HG03060 (cell line): ENCODE measurements around the gene TAF4.

ENCODE experiments used
- ATAC-seq: cut with Tn5 transposase; IDR thresholded peaks from one replicate; pipeline ENCODE4 v1.9.1; 2021; ENCODE audit warnings: low read depth, moderate number of reproducible peaks; ENCODE audit not compliant: unreplicated experiment

The TAF4 gene

DNA sequence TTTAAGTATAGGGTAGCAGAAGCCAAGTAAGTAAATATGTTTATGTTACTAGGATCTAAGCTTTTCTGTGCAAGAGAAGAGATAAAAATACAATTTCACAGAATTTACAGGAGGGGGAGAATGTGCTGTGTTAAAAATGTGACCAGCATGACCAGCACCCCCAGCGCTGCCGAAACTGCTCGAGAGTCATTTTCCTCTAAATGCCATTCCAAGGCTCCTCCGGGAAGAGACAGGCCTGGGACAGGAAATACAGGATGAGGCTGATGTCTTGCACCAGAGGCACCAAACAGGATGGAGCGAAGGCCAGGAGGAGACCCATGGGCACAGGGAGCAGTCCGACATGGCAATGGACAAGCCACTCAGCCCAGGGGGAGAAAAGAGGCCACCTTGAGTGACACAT, 21.1 kb downstream of the TAF4 start:
- no peak for ATAC-seq

DNA sequence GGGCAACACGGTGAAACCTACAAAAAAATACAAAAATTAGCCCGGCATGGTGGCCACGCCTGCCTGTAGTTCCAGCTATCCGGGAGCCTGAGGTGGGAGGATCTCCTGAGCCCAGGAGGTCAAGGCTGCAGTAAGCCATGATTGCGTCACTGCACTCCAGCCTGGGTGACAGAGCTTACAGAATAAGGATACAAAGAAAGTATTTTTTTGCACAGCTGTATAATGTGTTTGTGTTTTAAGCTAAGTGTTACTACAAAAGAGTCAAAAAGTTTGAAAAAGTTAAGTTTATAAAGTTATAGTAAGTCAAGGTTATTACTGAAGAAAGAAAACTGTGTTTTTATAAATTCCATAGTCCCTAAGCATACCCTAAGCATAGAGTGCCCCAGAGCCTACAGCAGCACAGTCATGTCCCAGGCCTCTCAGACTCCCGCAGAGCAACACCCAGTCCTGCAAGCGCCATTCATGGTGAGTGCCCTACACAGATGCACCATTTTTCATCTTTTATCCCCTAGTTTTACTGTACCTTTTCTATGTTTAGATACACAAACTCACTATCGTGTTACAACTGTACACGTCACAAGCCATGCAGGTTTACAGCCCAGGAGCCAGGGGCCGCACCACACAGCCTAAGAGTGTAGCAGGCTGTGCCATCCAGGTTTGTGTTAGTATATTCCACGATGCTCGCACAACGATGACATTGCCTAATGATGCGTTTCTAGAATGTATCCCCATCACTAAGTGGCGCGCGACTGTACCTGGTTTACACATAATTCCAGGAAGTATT, 22.4 kb downstream of the TAF4 start:
- no peak for ATAC-seq

DNA sequence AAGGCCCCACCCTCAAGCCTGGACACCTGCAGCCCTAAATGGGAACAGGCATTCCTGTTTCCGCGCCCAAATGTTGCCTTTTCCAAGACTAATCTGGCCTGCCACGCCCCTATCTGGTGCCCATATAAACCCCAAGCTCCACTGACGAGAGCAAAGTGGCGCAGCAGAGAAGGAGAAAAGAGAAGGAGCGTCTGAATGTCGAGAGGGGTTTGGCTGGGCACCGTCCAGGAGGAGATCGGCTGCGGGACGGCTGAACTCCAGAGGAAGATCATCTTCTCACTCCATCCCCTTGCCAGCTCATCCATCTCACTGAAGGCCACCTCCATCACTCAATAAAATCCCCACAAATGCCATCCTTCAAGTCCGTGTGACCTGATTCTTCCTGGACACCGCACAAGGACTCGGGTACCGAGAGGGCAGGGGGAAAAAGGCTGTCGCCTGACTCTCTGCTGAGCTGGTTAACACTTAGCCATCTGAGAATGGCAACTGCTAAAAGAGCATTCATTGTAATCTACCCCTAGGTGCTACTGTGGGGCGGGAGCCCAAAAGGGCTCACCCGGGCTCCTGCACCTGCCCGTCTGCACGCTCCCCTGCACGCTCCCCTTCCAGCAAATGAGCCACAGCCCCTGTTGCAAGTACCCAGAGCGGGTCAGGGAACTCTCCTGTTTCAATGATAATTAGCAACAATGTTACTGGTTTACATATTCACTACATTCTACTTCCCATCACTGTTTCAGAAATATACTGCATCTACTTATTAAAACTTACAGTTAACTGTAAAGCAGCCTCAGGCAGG, 23.5 kb downstream of the TAF4 start:
- no peak for ATAC-seq

- no peak for ATAC-seq
Measured at GRCh38 chr20:62040933-62041332, 24.7 kb downstream of the TAF4 start.

GRCh38 chr20:62040381-62040922, 25.2 kb downstream of the TAF4 start:
- no peak for ATAC-seq

- no peak for ATAC-seq
Measured at GRCh38 chr20:62039738-62040137, 25.9 kb downstream of the TAF4 start.

GRCh38 chr20:62032609-62033368, 32.9 kb downstream of the TAF4 start:
- ATAC-seq: no peak

DNA sequence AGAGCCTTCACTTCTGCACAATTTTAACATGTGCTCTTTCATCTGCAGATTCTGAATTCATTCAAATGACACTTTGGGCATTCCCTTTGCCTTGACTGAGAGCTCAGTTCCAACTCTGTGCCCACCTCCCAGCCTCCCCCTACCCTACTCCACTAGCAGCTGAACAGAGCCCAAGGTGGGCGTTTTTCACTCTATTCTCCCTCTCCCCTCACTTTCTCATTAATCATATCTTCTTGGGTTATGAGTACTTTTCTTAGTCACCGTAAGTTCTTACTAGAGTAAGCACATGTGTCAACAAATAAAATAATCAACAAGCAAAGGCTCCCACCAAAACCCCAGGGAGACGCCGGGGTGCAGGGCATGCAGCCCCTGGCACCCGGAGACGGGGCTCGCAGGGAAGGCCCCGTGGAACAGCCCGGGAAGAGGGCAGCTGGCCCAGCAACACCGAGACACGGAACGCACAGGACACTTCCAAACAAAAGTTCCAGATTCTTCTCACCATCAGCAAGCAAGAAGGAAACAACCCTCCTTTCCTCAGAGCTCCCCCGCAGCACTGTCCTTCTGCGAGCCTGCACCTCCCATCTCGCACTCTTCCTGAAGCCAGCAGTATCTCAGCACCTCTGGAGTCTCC, 34.1 kb downstream of the TAF4 start:
- no peak for ATAC-seq

GRCh38 chr20:62030834-62031434, 34.7 kb downstream of the TAF4 start:
- no peak for ATAC-seq

GRCh38 chr20:62030357-62030756, 35.3 kb downstream of the TAF4 start:
- ATAC-seq: no peak

- no peak for ATAC-seq
Measured at GRCh38 chr20:62029949-62030348, 35.7 kb downstream of the TAF4 start.

DNA sequence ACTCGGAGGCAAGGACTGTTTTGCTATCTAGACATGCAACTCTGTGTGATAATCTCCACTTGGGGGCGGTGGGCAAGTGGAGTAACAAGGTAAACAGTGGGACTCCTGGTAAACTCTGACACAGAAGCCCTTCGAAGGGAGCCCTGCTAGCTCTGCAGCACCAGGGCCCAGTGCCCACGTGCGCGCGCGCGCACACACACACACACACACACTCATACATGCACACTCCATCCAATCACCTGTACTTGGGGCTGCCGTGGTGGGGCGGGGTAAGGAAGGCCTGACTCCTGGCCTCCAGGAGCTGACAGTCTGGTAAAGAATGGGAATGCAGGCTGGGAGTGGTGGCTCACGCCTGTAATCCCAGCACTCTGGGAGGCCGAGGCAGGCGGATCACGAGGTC, 36.4 kb downstream of the TAF4 start:
- ATAC-seq: no peak

DNA sequence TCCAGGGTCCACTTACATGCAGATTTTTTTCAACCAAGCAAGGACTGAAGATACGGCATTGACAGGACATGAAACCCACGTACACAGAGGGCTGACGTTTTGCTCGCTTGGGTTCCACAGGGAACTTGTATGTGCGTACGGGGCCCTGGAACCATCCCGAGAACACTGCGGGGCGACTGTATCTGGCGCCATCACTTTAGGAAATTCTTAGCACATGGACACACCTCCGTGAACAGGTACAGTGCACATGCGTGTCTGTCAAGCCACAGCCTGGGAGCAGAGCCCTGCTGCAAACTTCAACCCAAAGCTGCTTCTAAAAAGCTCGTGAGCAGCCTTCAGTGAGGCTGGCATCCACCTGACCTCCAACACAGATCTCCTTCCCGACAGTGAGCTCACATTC, 37.3 kb downstream of the TAF4 start:
- ATAC-seq: no peak

DNA sequence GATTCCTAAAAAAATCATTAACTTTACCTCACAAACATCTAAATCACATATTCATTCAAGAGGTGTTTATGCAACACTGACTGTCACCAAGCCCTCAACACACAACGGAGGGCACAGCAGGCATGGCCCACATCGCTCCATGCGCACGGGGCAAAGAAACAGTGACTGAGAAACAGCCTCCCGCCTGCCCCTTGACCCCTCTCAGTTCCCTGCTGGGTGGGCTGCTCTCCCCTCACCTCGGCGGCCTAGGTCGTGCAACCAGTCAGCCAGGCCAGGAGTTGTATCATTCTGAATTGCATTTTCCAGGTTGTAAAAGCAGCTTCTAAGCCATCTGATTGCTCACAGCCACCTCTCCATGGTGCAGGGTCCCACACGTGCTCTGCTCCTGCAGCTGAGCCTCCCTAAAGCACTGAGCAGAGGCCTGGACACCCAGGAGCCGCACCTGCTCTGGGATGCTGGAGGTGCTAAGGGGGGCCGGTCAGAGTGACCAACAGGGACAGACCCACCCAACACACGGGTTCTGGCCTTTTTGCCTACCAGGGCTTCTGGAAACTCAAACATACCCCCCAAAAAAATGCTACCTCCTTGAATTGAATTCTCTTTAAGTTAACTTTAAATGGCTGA, 37.9 kb downstream of the TAF4 start:
- ATAC-seq: no peak

GRCh38 chr20:62027116-62027515, 38.6 kb downstream of the TAF4 start:
- no peak for ATAC-seq

- ATAC-seq: no peak
Measured at GRCh38 chr20:62026564-62026856, 39.2 kb downstream of the TAF4 start.

DNA sequence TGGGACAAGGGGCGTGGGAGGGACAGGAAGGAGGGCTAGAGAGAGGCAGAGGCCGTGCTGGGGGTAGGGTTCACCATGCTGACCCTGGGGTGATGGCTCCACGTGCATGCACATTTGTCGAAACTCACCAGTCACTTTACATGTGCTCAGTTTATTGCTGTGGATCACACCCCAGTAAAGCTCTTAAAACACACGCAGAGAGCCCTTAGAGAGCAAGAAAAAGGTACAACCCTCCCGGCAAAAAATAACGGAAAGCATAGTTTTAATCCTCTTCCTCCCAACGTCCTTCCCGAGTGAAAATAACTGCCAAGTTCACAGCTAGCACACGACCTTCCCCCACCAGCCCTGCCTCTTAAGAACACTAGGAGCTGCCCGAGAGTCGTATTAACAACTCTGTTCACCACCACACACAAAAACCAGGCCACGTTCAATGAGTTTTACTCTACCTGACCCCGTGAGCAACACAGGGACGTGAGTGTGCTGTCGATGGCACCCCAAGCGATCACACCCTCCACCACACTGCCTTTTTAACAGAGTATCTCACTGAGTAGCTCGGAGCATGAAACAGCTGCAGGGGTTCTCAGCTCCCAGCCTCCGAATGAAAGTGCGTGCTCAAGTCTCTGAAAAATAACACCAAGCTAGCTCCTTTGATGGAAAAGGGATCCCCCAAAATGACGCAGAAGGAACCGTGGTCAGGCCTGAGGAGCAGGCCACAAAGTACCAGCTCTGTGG, 39.7 kb downstream of the TAF4 start:
- ATAC-seq: no peak

- no peak for ATAC-seq
Measured at GRCh38 chr20:62025394-62025793, 40.3 kb downstream of the TAF4 start.

GRCh38 chr20:62023935-62024334, 41.7 kb downstream of the TAF4 start:
- ATAC-seq: no peak
